Adrenal gland (tissue), 5 donors: Measurements from ENCODE around the gene OR2M4.

Experiments
- POLR2A ChIP-seq, 2 donors: fragments of 450-650 bp; IDR thresholded peaks; one replicate each; pipeline ENCODE4 v1.6.1; 2017; ENCODE audit warnings: antibody characterized with exemption in 2 of 2, mild to moderate bottlenecking in 2 of 2, moderate library complexity in 1 of 2
- TF ChIP-seq, protein P1 (sequence below), 6 experiments: fragments of 450-650 bp in 4 of 6; fragments of 200-600 bp in 2 of 6; sonication (generic) in 1 of 6; IDR thresholded peaks; 1 replicate in 5 of 6; 2 replicates in 1 of 6; pipeline versions ENCODE4 v1.5.1 to v1.8.0; 2016 to 2021; ENCODE audit warnings: antibody characterized with exemption in 6 of 6, mild to moderate bottlenecking in 2 of 6, moderate library complexity in 1 of 6
- donor health status: DM: no; HTN: no; CAD: no.

DNA sequence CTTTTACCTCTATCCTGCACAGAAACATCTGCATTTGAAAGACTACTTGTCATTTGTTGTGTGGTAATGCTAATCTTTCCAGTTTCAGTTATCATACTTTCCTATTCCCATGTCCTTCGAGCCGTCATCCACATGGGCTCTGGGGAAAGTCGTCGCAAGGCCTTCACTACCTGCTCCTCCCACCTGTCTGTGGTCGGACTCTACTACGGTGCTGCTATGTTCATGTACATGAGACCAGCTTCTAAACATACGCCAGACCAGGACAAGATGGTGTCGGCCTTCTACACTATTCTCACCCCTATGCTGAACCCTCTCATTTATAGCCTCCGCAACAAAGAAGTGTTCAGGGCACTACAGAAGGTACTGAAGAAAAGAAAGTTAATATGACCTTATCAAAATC lies 8.3 kb downstream of the OR2M4 start:
- TF ChIP-seq, protein P1, sequence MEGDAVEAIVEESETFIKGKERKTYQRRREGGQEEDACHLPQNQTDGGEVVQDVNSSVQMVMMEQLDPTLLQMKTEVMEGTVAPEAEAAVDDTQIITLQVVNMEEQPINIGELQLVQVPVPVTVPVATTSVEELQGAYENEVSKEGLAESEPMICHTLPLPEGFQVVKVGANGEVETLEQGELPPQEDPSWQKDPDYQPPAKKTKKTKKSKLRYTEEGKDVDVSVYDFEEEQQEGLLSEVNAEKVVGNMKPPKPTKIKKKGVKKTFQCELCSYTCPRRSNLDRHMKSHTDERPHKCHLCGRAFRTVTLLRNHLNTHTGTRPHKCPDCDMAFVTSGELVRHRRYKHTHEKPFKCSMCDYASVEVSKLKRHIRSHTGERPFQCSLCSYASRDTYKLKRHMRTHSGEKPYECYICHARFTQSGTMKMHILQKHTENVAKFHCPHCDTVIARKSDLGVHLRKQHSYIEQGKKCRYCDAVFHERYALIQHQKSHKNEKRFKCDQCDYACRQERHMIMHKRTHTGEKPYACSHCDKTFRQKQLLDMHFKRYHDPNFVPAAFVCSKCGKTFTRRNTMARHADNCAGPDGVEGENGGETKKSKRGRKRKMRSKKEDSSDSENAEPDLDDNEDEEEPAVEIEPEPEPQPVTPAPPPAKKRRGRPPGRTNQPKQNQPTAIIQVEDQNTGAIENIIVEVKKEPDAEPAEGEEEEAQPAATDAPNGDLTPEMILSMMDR (IDR thresholded peaks at IDR 0.05) = no peak
- no peak for TF ChIP-seq POLR2A (IDR thresholded peaks at IDR 0.05)
